Ovary (tissue), 9 donors: ENCODE data around the gene UNC5B. TPM values are rescaled to one million over a fixed set of nuclear protein-coding genes. Genes with fewer than 3 reads are reported as not detected.

Experiments used
- DNase-seq, 5 donors: peaks; one replicate each; pipeline ENCODE4 v3.0.0-alpha.2; 2019 to 2020
- H3K27ac ChIP-seq, 2 donors: fragments of 200-600 bp; one replicate each; pipeline versions ENCODE4 v1.5.1 to v1.8.0; 2019 to 2022
- H3K27me3 ChIP-seq: fragments of 200-600 bp; one replicate; pipeline ENCODE4 v1.8.0; 2022
- H3K36me3 ChIP-seq: fragments of 200-600 bp; sonication (generic); one replicate; pipeline ENCODE4 v1.5.1; 2019
- H3K4me1 ChIP-seq: one replicate; pipeline ENCODE4 v1.8.1; 2013; ENCODE audit warnings: mild to moderate bottlenecking, moderate library complexity; ENCODE audit not compliant: insufficient read depth
- H3K4me3 ChIP-seq: fragments of 200-600 bp; sonication (generic); one replicate; pipeline ENCODE4 v1.5.1; 2017
- H3K9me3 ChIP-seq, 2 donors: fragments of 200-600 bp in 1 of 2; sonication (generic) in 1 of 2; one replicate each; pipeline versions ENCODE4 v1.5.1 to v1.8.1; 2013 to 2019; ENCODE audit warnings: mild to moderate bottlenecking in 1 of 2, moderate library complexity in 1 of 2
- EP300 ChIP-seq: sonication (generic); formaldehyde crosslinking; IDR thresholded peaks from one replicate; pipeline ENCODE4 v1.6.1; 2017; ENCODE audit warnings: antibody characterized with exemption
- POLR2A ChIP-seq: fragments of 450-650 bp; IDR thresholded peaks from one replicate; pipeline ENCODE4 v1.6.1; 2017; ENCODE audit warnings: antibody characterized with exemption, mild to moderate bottlenecking, moderate library complexity
- WGBS, 3 donors: extraction: QIAGEN DNeasy Blood & Tissue Kit in 1 of 3; methylation state at CpG; one replicate each; pipeline versions ENCODE4 v1.1.5 to v1.1.7; 2013 to 2017; 5-methylcytosine and 5-hydroxymethylcytosine counted together
- intact Hi-C, 4 donors: fragments of 100-400 bp; cut with DNase I; formaldehyde crosslinking; loops; one replicate each; pipeline versions ENCODE4 v1.11.0 to v1.15.1; 2022 to 2023
- polyA plus RNA-seq, 2 donors: library from polyadenylated mRNA; stranded (reverse); fragments of 200-250 nt in 1 of 2; fragments of 350-450 nt in 1 of 2; fragmentation: Illumina TruSeq in 1 of 2; extraction: RNeasy Lipid Tissue Mini Kit (QIAGEN cat#74804) in 1 of 2; gene quantifications; one replicate each; pipeline ENCODE4 v1.2.3, GENCODE V29; 2013 to 2014
- total RNA-seq, 7 donors: library from RNA; depleted of rRNA in 2 of 7; stranded (reverse); fragments of >200 nt in 2 of 7; fragmentation: NEBNext Ultra II Directional in 3 of 7; extraction: Animal tissue kit (Norgen Biotek cat#: 25700) in 3 of 7; gene quantifications; one replicate each; pipeline versions ENCODE4 v1.1.0 to v1.2.4, GENCODE V29; 2016 to 2023
- TF ChIP-seq, protein P1 (sequence below), 3 donors: fragments of 450-650 bp in 2 of 3; fragments of 200-600 bp in 1 of 3; IDR thresholded peaks; one replicate each; pipeline versions ENCODE4 v1.5.1 to v1.8.0; 2016 to 2022; ENCODE audit warnings: antibody characterized with exemption in 3 of 3, mild to moderate bottlenecking in 1 of 3
- donor health status: DM: no; HTN: no; CAD: no; lungs with moderate emphysema.
- donor health status: DM: no; HTN: no; CAD: no.
- donor health status: Bipolar disorder and iron deficiency.
- donor health status: DM: yes; HTN: yes; CAD: no.
- donor health status: DM: no; HTN: no; CAD: no.
- donor health status: DM: yes; HTN: yes; CAD: no.

The UNC5B gene
- total and polyA plus RNA-seq, 9 donors: 2.7 to 48.0 (median 6.3) TPM

DNA sequence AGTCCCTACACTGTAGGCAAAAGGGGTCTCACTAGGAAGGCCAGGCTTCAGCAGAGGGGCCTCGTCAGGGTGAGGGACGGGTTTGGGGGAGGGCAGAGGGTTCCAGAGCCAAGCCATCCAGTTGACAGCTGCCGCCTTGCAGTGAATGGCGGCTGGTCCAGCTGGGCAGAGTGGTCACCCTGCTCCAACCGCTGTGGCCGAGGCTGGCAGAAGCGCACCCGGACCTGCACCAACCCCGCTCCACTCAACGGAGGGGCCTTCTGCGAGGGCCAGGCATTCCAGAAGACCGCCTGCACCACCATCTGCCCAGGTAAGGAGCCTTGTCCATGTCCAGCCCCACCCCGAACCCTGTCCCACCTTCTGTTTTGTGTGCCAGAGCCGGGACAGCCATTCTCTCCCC lies 75.1 kb downstream of the UNC5B start:
- no peaks in the 10 kb centered on the region for H3K9me3 ChIP-seq
- H3K27me3 ChIP-seq: no peaks in the 10 kb centered on the region
- DNase-seq: no peak
- intact Hi-C loops: loop anchor here in 2 of 4 donors (10.0 kb wide), 2 partner anchors 83 to 363 kb away; no protein-coding TSS in a partner anchor
- H3K4me1 ChIP-seq: no peaks in the 10 kb centered on the region
- no peak overlapping the region for H3K4me3 ChIP-seq
- H3K36me3 ChIP-seq: no peaks in the 10 kb centered on the region
- no peak overlapping the region for H3K27ac ChIP-seq
- 88 to 92% (median 89%) methylated on average over 14 of the region's 14 CpGs for WGBS, 3 donors
- TF ChIP-seq, protein P1, sequence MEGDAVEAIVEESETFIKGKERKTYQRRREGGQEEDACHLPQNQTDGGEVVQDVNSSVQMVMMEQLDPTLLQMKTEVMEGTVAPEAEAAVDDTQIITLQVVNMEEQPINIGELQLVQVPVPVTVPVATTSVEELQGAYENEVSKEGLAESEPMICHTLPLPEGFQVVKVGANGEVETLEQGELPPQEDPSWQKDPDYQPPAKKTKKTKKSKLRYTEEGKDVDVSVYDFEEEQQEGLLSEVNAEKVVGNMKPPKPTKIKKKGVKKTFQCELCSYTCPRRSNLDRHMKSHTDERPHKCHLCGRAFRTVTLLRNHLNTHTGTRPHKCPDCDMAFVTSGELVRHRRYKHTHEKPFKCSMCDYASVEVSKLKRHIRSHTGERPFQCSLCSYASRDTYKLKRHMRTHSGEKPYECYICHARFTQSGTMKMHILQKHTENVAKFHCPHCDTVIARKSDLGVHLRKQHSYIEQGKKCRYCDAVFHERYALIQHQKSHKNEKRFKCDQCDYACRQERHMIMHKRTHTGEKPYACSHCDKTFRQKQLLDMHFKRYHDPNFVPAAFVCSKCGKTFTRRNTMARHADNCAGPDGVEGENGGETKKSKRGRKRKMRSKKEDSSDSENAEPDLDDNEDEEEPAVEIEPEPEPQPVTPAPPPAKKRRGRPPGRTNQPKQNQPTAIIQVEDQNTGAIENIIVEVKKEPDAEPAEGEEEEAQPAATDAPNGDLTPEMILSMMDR (IDR thresholded peaks at IDR 0.05): no peak
- no peak for TF ChIP-seq POLR2A
- TF ChIP-seq EP300: no peak

DNA sequence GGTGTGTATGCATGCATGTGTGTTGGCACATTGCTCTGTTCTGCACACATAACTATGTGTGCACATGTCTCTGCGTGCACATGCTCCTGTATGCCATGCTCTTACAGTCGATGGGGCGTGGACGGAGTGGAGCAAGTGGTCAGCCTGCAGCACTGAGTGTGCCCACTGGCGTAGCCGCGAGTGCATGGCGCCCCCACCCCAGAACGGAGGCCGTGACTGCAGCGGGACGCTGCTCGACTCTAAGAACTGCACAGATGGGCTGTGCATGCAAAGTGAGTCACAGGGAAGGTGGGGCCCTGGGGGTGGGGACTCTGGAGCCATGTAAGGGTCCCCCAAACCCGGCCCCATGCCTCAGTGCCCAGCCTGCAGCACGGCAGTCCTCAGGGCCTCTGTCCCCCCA lies 76.1 kb downstream of the UNC5B start:
- H3K4me1 ChIP-seq: peaks cover 5% of the 10 kb centered on the region
- intact Hi-C loops: loop anchor here in 2 of 4 donors (10.0 kb wide), 2 partner anchors 84 to 364 kb away; no protein-coding TSS in a partner anchor
- no peaks in the 10 kb centered on the region for H3K9me3 ChIP-seq
- no peaks in the 10 kb centered on the region for H3K36me3 ChIP-seq
- DNase-seq: no peak
- H3K27ac ChIP-seq: no peak overlapping the region
- H3K4me3 ChIP-seq: no peak overlapping the region
- WGBS, 3 donors: 90 to 94% (median 91%) methylated on average over 15 of the region's 15 CpGs
- TF ChIP-seq, protein P1 (IDR thresholded peaks at IDR 0.05): no peak
- TF ChIP-seq EP300 (no peak), POLR2A (no peak)
- no peaks in the 10 kb centered on the region for H3K27me3 ChIP-seq

DNA sequence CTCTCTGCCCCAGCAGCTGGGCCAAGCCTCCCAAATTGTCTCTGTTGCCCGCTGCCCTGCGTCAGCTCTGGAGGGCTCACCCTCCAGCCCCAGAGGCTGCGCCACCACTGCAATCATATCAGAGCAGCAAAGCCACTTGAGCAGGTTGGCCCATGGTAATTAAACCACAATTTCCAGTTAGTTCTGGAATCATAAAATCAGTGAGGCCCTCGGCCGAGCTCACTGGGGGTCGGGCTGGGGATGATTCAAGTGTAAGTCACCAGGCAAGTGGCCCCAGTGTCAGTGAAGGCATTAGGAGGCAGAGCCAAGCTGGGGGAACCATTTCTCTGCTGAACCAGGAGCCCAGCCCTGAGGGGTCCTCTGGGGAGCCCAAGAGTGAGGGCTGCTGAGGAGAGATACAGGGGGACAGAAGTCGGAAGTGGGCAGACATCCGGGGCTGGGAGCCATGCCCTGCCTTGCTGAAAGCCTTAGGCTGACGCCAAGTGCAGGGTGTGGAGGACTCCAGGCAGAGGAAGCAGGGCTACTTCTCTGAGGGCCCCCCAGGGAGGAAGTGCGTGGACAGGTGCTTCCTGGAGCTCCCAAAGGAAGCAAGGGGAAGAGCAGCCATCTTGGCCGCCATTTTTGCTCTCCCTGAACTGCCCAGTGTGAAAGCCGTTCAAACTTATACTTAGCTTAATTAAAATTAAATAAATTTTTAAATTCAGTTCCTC lies 77.2 kb downstream of the UNC5B start:
- no peaks in the 10 kb centered on the region for H3K9me3 ChIP-seq
- H3K36me3 ChIP-seq: no peaks in the 10 kb centered on the region
- intact Hi-C loops: loop anchor here in 2 of 4 donors (10.0 kb wide), 2 partner anchors 85 to 365 kb away; no protein-coding TSS in a partner anchor
- no peak overlapping the region for H3K27ac ChIP-seq
- peaks cover 9% of the 10 kb centered on the region for H3K4me1 ChIP-seq
- no peak for DNase-seq
- TF ChIP-seq EP300: no peak
- TF ChIP-seq, protein P1 (IDR thresholded peaks at IDR 0.05): no peak
- no peak for TF ChIP-seq POLR2A
- 86 to 90% (median 89%) methylated on average over 12 of the region's 12 CpGs for WGBS, 3 donors
- H3K27me3 ChIP-seq: no peaks in the 10 kb centered on the region
- H3K4me3 ChIP-seq: no peak overlapping the region

DNA sequence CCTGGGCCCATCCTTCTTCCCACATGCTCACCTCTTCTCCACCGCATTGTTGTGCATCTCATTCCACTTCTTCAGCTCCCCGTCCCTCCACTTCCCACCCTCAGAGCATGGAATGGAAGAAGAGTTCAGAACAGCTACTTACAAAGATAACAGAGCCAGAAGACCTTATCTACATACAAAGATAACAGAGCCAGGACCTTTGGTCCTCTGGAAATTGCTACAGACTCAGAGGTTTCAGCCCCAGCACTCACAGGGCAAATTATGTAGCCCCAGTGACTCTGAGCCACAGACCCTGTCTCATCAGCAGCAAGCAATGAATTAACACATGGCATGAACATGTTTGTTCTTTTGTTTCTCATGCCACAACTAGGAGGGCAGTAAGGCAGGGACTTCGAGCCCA lies 78.0 kb downstream of the UNC5B start:
- no peaks in the 10 kb centered on the region for H3K36me3 ChIP-seq
- H3K9me3 ChIP-seq: no peaks in the 10 kb centered on the region
- no peaks in the 10 kb centered on the region for H3K27me3 ChIP-seq
- TF ChIP-seq, protein P1 (IDR thresholded peaks at IDR 0.05): no peak
- no peak for TF ChIP-seq POLR2A
- no peak for TF ChIP-seq EP300
- WGBS, 3 donors: 74 to 91% (median 78%) methylated on average over 3 of the region's 3 CpGs
- H3K4me3 ChIP-seq: no peak overlapping the region
- H3K27ac ChIP-seq: no peak overlapping the region
- H3K4me1 ChIP-seq: peaks cover 9% of the 10 kb centered on the region
- DNase-seq: no peak
- intact Hi-C loops: no loop called here
